Stomach (tissue), 9 donors: ENCODE measurements around the gene UBA1. TPM values are rescaled to one million over a fixed set of nuclear protein-coding genes. Genes with fewer than 3 reads are reported as not detected.

ENCODE experiments used
- DNase-seq, 2 donors: peaks; one replicate each; pipeline versions ENCODE4 v3.0.0 to v3.0.0-alpha.2; 2013 to 2019
- H3K27ac ChIP-seq, 5 donors: fragments of 200-600 bp in 4 of 5; sonication (generic) in 4 of 5; one replicate each; pipeline ENCODE4 v1.5.1; 2013 to 2019; ENCODE audit warnings: mild to moderate bottlenecking in 1 of 5, moderate library complexity in 1 of 5
- H3K27me3 ChIP-seq, 3 donors: fragments of 200-600 bp; sonication (generic); one replicate each; pipeline ENCODE4 v1.5.1; 2017 to 2019; ENCODE audit warnings: mixed run types in 1 of 3
- H3K36me3 ChIP-seq, 4 donors: fragments of 200-600 bp; sonication (generic); 1 replicate in 3 of 4; 2 replicates in 1 of 4; pipeline ENCODE4 v1.5.1; 2016 to 2019
- H3K4me1 ChIP-seq, 4 donors: fragments of 200-600 bp; sonication (generic); one replicate each; pipeline ENCODE4 v1.5.1; 2016 to 2019
- H3K4me3 ChIP-seq, 4 donors: fragments of 200-600 bp; sonication (generic) in 3 of 4; one replicate each; pipeline ENCODE4 v1.5.1; 2016 to 2019; ENCODE audit warnings: mild to moderate bottlenecking in 1 of 4
- H3K9me3 ChIP-seq, 4 donors: fragments of 200-600 bp; sonication (generic); one replicate each; pipeline ENCODE4 v1.5.1; 2016 to 2019
- EP300 ChIP-seq: sonication (generic); formaldehyde crosslinking; IDR thresholded peaks from one replicate; pipeline ENCODE4 v1.6.1; 2017; ENCODE audit warnings: antibody characterized with exemption
- POLR2A ChIP-seq, 4 donors: fragments of 450-650 bp; IDR thresholded peaks; one replicate each; pipeline ENCODE4 v1.6.1; 2016; ENCODE audit warnings: antibody characterized with exemption in 4 of 4, control low read depth in 2 of 4, mild to moderate bottlenecking in 1 of 4, moderate library complexity in 1 of 4
- POLR2AphosphoS5 ChIP-seq, 3 donors: sonication (generic); formaldehyde crosslinking; IDR thresholded peaks; one replicate each; pipeline ENCODE4 v1.6.1; 2016; ENCODE audit warnings: antibody characterized with exemption in 3 of 3
- WGBS, 5 donors: extraction: QIAGEN DNeasy Blood & Tissue Kit in 3 of 5; methylation state at CpG; one replicate each; pipeline versions ENCODE4 v1.1.5 to v1.1.7; 2013 to 2018; 5-methylcytosine and 5-hydroxymethylcytosine counted together
- intact Hi-C: fragments of 100-400 bp; cut with DNase I; formaldehyde crosslinking; loops from one replicate; pipeline ENCODE4 v1.15.1; 2023; ENCODE audit warnings: low total_unique reads
- polyA plus RNA-seq, 3 donors: library from polyadenylated mRNA; stranded (reverse); fragments of 200-250 nt; gene quantifications; one replicate each; pipeline ENCODE4 v1.2.3, GENCODE V29; 2013
- total RNA-seq, 5 donors: library from RNA; depleted of rRNA; stranded (reverse); fragments of >200 nt; gene quantifications; one replicate each; pipeline versions ENCODE4 v1.1.0 to v1.2.3, GENCODE V29; 2014 to 2016
- TF ChIP-seq, protein P1 (sequence below), 7 experiments: fragments of 450-650 bp in 4 of 7; fragments of 200-600 bp in 3 of 7; sonication (generic) in 3 of 7; IDR thresholded peaks; one replicate each; pipeline ENCODE4 v1.5.1; 2016 to 2019; ENCODE audit warnings: antibody characterized with exemption in 7 of 7, control low read depth in 2 of 7, mild to moderate bottlenecking in 1 of 7
- donor health status: healthy with polysubstance abuse.
- donor health status: Bipolar disorder and iron deficiency.
- donor health status: healthy.

UBA1 gene
- total and polyA plus RNA-seq, 8 donors = 59.3 to 278 (median 86.9) TPM

- TF ChIP-seq, protein P1, sequence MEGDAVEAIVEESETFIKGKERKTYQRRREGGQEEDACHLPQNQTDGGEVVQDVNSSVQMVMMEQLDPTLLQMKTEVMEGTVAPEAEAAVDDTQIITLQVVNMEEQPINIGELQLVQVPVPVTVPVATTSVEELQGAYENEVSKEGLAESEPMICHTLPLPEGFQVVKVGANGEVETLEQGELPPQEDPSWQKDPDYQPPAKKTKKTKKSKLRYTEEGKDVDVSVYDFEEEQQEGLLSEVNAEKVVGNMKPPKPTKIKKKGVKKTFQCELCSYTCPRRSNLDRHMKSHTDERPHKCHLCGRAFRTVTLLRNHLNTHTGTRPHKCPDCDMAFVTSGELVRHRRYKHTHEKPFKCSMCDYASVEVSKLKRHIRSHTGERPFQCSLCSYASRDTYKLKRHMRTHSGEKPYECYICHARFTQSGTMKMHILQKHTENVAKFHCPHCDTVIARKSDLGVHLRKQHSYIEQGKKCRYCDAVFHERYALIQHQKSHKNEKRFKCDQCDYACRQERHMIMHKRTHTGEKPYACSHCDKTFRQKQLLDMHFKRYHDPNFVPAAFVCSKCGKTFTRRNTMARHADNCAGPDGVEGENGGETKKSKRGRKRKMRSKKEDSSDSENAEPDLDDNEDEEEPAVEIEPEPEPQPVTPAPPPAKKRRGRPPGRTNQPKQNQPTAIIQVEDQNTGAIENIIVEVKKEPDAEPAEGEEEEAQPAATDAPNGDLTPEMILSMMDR (IDR thresholded peaks at IDR 0.05) = no peak
- no peak for TF ChIP-seq POLR2AphosphoS5 (IDR thresholded peaks at IDR 0.05)
- TF ChIP-seq POLR2A (IDR thresholded peaks at IDR 0.05) = no peak
- no peak for TF ChIP-seq EP300
- DNase-seq = no peak
- no peak overlapping the region for H3K27ac ChIP-seq
- WGBS, 5 donors = 83 to 94% (median 91%) methylated on average over 12 of the region's 12 CpGs
- no peaks in the 10 kb centered on the region for H3K9me3 ChIP-seq
- H3K4me3 ChIP-seq = no peak overlapping the region
- peaks cover 0 to 16% (median 12%) of the 10 kb centered on the region in 4 donors for H3K4me1 ChIP-seq
- peaks cover 42 to 91% (median 89%) of the 10 kb centered on the region in 4 donors for H3K36me3 ChIP-seq
- intact Hi-C loops = no loop called here
- no peaks in the 10 kb centered on the region for H3K27me3 ChIP-seq
Observed at GRCh38 chrX:47212381-47213293, 19.0 kb downstream of the UBA1 start.

GRCh38 chrX:47214435-47215077 lies 20.9 kb downstream of the UBA1 start:
- TF ChIP-seq EP300 (no peak), POLR2AphosphoS5 (IDR thresholded peaks at IDR 0.05) (no peak), POLR2A (IDR thresholded peaks at IDR 0.05) (no peak)
- TF ChIP-seq, protein P1 (IDR thresholded peaks at IDR 0.05) = no peak
- DNase-seq = no peak
- Histone ChIP-seq H3K27ac (no peak overlapping the region), H3K9me3 (no peaks in the 10 kb centered on the region), H3K27me3 (no peaks in the 10 kb centered on the region), H3K4me1 (peaks cover 0 to 23% (median 17%) of the 10 kb centered on the region in 4 donors), H3K36me3 (peaks cover 40 to 72% (median 70%) of the 10 kb centered on the region in 4 donors), H3K4me3 (no peak overlapping the region)
- WGBS, 5 donors = 84 to 90% (median 85%) methylated on average over 18 to 20 of the region's 20 CpGs
- intact Hi-C loops = no loop called here

DNA sequence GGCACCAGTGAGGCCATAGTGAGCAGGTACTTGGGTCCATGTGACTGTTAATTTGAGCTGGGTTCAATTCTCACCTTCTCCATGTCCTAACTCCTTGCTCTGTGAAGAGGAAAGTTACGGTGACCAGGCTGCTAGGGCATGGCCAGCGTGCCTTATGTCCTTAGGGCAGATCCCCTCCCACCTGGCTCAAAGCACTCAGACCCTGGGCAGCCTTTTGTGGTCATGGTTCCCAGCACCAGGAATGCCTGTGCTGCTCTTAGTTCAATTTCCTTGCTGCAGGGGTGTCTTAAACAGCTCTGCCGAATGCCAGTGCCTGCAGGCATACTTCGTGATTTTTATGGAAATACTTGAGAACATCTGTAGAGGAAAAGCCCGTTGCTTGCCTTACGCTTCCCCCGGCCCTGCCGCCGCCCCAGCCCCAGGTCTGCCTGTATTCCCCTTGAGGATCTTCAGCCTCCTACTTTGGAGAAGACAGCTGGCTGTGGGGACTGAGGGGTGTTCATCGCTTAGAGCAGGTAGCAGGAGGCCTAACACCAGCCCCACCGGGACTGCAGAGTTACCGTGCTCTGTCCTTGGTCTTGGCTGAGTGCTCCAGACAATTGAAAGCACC lies 21.8 kb downstream of the UBA1 start:
- 81 to 92% (median 84%) methylated on average over 9 to 12 of the region's 12 CpGs for WGBS, 5 donors
- intact Hi-C loops = no loop called here
- no peak for DNase-seq
- H3K4me1 ChIP-seq = peaks cover 0 to 31% (median 25%) of the 10 kb centered on the region in 4 donors
- H3K27me3 ChIP-seq = no peaks in the 10 kb centered on the region
- H3K9me3 ChIP-seq = no peaks in the 10 kb centered on the region
- peak overlapping the region in 2 of 5 donors; percentile 93 to 97 for H3K27ac ChIP-seq
- no peak for TF ChIP-seq EP300
- no peak for TF ChIP-seq POLR2A (IDR thresholded peaks at IDR 0.05)
- no peak for TF ChIP-seq POLR2AphosphoS5 (IDR thresholded peaks at IDR 0.05)
- TF ChIP-seq, protein P1 (IDR thresholded peaks at IDR 0.05) = no peak
- H3K36me3 ChIP-seq = peaks cover 35 to 64% (median 61%) of the 10 kb centered on the region in 4 donors
- no peak overlapping the region for H3K4me3 ChIP-seq

- intact Hi-C loops = no loop called here
- WGBS, 5 donors = 69 to 88% (median 79%) methylated on average over 8 of the region's 8 CpGs
- no peaks in the 10 kb centered on the region for H3K9me3 ChIP-seq
Observed at GRCh38 chrX:47216393-47216925, 22.8 kb downstream of the UBA1 start.

More at GRCh38 chrX:47216393-47216925, 22.8 kb downstream of the UBA1 start:
- H3K36me3 ChIP-seq = peaks cover 25 to 53% (median 51%) of the 10 kb centered on the region in 4 donors
- no peak for DNase-seq
- H3K4me3 ChIP-seq = no peak overlapping the region
- no peak for TF ChIP-seq POLR2A (IDR thresholded peaks at IDR 0.05)
- TF ChIP-seq, protein P1 (IDR thresholded peaks at IDR 0.05) = no peak
- TF ChIP-seq POLR2AphosphoS5 (IDR thresholded peaks at IDR 0.05) = no peak
- no peak for TF ChIP-seq EP300
- no peaks in the 10 kb centered on the region for H3K27me3 ChIP-seq
- H3K27ac ChIP-seq = peak overlapping the region in 4 of 5 donors; percentile 93 to 97 (median 96)
- H3K4me1 ChIP-seq = peaks cover 0 to 38% (median 35%) of the 10 kb centered on the region in 4 donors
